GM18867 (cell line): Measurements from ENCODE around the gene IKZF1.

Experiments used
- ATAC-seq: cut with Tn5 transposase; IDR thresholded peaks from one replicate; pipeline ENCODE4 v1.9.1; 2021; ENCODE audit warnings: mild to moderate bottlenecking, moderate library complexity; ENCODE audit not compliant: unreplicated experiment

Gene IKZF1

GRCh38 chr7:50352751-50353150 lies 48.2 kb downstream of the IKZF1 start:
- ATAC-seq = no peak

GRCh38 chr7:50353201-50353600 lies 48.7 kb downstream of the IKZF1 start:
- ATAC-seq = no peak

GRCh38 chr7:50353894-50354595 lies 49.5 kb downstream of the IKZF1 start:
- ATAC-seq = no peak

GRCh38 chr7:50355817-50356178 lies 51.3 kb downstream of the IKZF1 start:
- ATAC-seq = no peak

- ATAC-seq = no peak
Observed at GRCh38 chr7:50356212-50356944, 51.9 kb downstream of the IKZF1 start.

GRCh38 chr7:50356945-50357268 lies 52.4 kb downstream of the IKZF1 start:
- ATAC-seq = no peak

- ATAC-seq = no peak
Observed at GRCh38 chr7:50357426-50357825, 52.9 kb downstream of the IKZF1 start.

GRCh38 chr7:50358041-50358705 lies 53.7 kb downstream of the IKZF1 start:
- no peak for ATAC-seq

- no peak for ATAC-seq
Observed at GRCh38 chr7:50358779-50359178, 54.3 kb downstream of the IKZF1 start.

- ATAC-seq = no peak
Observed at GRCh38 chr7:50359258-50359994, 54.9 kb downstream of the IKZF1 start.

GRCh38 chr7:50359995-50360925 lies 55.7 kb downstream of the IKZF1 start:
- no peak for ATAC-seq

GRCh38 chr7:50362142-50362541 lies 57.6 kb downstream of the IKZF1 start:
- no peak for ATAC-seq

- ATAC-seq = no peak
Observed at GRCh38 chr7:50362712-50363282, 58.3 kb downstream of the IKZF1 start.

GRCh38 chr7:50363327-50364060 lies 59.0 kb downstream of the IKZF1 start:
- ATAC-seq = no peak

GRCh38 chr7:50364645-50365044 lies 60.1 kb downstream of the IKZF1 start:
- no peak for ATAC-seq

- no peak for ATAC-seq
Observed at GRCh38 chr7:50366311-50366710, 61.8 kb downstream of the IKZF1 start.

GRCh38 chr7:50367100-50367499 lies 62.6 kb downstream of the IKZF1 start:
- peak; percentile 28 for ATAC-seq

GRCh38 chr7:50367570-50367969 lies 63.1 kb downstream of the IKZF1 start:
- no peak for ATAC-seq

GRCh38 chr7:50368366-50368765 lies 63.9 kb downstream of the IKZF1 start:
- ATAC-seq = peak; percentile 45
